IgD-negative memory B cell (primary cell): ENCODE measurements around the gene NTNG1. TPM values are rescaled to one million over a fixed set of nuclear protein-coding genes. Genes with fewer than 3 reads are reported as not detected.

ENCODE experiments used
- H3K27ac Mint-ChIP-seq, 3 donors: one replicate each; pipeline ENCODE4 v1.8.0; 2020 to 2022; ENCODE audit warnings: mild to moderate bottlenecking in 3 of 3, mixed read lengths in 3 of 3, moderate library complexity in 1 of 3
- H3K27me3 Mint-ChIP-seq: one replicate; pipeline ENCODE4 v1.8.0; 2021; ENCODE audit warnings: mixed read lengths
- H3K36me3 Mint-ChIP-seq: one replicate; pipeline ENCODE4 v1.8.0; 2020; ENCODE audit warnings: mild to moderate bottlenecking, mixed read lengths
- H3K4me1 Mint-ChIP-seq, 3 donors: one replicate each; pipeline ENCODE4 v1.8.0; 2020 to 2022; ENCODE audit warnings: mixed read lengths in 3 of 3, mild to moderate bottlenecking in 1 of 3
- H3K4me3 Mint-ChIP-seq, 4 donors: one replicate each; pipeline ENCODE4 v1.8.0; 2020 to 2022; ENCODE audit warnings: mild to moderate bottlenecking in 4 of 4, mixed read lengths in 4 of 4, moderate library complexity in 3 of 4
- H3K9me3 Mint-ChIP-seq, 3 donors: one replicate each; pipeline ENCODE4 v1.8.0; 2020 to 2021; ENCODE audit warnings: mixed read lengths in 3 of 3, mild to moderate bottlenecking in 1 of 3
- polyA plus RNA-seq: library from polyadenylated mRNA; unstranded; fragments of 300-500 nt; fragmentation: Illumina TruSeq; gene quantifications from one replicate; pipeline ENCODE4 v1.2.3, GENCODE V29; 2021

NTNG1 gene
- polyA plus RNA-seq, 1 donor from 2014 or later, result 6.5 TPM

DNA sequence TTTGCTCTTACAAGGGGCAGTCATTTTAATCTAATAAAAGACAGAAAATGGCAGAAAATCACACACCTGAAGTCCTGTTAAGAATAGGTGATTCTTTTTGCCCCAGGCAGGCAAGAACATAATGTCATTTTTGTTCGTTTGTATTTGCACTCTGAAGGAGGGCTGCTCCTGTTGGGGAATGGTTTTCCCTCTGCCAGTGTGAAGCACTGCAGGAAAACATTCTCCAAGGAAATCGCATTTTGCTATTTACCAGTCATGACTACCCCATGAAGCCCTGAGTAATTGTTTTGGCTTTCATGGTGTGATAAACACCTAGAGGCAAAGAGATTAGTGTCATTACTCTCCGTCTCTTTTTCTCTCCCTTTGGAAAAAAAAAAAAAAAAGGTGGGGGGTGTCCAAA is 345.5 kb downstream of the NTNG1 start:
- Mint-ChIP-seq H3K27me3 (no peaks in the 10 kb centered on the region), H3K36me3 (no peaks in the 10 kb centered on the region), H3K4me3 (no peak overlapping the region), H3K27ac (no peak overlapping the region), H3K4me1 (no peaks in the 10 kb centered on the region), H3K9me3 (no peaks in the 10 kb centered on the region)

DNA sequence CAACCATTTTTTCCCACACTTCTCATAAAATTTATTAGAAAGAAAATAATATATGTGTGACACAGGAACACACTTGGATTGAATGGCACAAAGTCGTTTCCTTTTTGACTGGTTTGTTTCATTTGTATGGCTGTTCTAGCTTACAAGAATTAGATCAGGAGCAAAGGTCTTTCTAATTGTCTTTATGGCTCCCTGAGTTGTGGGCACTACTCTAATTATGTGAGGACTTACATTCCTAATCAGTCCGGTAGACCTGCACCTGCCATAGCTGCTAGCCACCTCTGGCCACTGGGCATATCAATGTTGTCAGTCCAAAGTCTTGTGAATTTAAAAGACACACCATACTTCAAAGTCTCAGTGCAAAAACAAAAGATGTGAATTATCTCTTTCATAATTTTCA is 346.7 kb downstream of the NTNG1 start:
- Mint-ChIP-seq H3K27ac (no peak overlapping the region), H3K27me3 (no peaks in the 10 kb centered on the region), H3K4me1 (no peaks in the 10 kb centered on the region), H3K36me3 (no peaks in the 10 kb centered on the region), H3K9me3 (no peaks in the 10 kb centered on the region), H3K4me3 (no peak overlapping the region)

DNA sequence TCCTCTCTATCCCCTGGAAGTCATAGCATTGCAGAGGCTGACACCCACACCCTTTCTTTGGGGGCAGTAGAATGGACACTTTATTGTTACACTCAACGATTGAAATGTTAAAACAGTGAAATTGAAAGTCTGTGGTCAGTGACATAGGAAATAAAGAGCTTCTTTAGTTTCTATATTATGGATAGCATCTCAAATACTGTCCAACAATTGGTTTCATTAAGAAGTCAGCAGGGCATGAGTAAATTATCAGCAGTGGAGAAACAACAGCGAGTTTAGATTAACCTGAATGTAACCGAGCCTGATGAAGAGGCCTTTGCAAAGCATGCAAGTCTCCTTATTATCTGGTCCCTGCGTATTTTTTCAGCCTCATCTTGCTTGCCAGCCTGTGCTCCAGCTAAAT is 350.7 kb downstream of the NTNG1 start:
- peaks cover 0 to 7% (median 0%) of the 10 kb centered on the region in 3 donors for H3K4me1 Mint-ChIP-seq
- H3K27ac Mint-ChIP-seq, result no peak overlapping the region
- H3K27me3 Mint-ChIP-seq, result no peaks in the 10 kb centered on the region
- no peaks in the 10 kb centered on the region for H3K9me3 Mint-ChIP-seq
- no peak overlapping the region for H3K4me3 Mint-ChIP-seq
- H3K36me3 Mint-ChIP-seq, result no peaks in the 10 kb centered on the region

DNA sequence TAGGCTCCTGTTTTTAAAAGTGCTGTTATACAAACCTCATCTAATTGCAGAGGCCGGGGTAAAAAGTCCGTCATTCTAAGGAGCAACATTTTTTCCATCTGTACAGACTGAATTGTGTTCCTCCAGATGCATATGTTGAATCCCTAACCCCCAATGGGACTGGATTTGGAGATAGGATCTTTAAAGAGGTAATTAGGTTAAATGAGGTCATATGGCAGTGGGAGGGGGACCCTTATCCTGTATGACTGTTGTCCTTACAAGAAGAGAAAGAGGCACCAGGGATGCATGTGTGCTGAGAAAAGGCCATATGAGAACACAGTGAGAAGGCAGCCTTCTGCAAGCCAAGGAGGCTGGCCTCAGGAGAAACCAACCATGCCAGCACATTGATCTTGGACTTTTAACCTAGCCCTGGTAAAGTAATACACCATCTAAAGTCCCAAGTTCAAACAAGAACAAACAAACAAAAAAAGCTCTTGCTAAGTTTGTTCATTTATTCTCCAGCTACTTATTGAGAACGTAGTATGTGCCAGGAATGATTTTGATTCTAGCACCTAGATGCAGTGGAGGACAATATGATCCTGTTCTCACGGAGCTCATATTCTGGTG is 352.4 kb downstream of the NTNG1 start:
- H3K9me3 Mint-ChIP-seq, result no peaks in the 10 kb centered on the region

DNA sequence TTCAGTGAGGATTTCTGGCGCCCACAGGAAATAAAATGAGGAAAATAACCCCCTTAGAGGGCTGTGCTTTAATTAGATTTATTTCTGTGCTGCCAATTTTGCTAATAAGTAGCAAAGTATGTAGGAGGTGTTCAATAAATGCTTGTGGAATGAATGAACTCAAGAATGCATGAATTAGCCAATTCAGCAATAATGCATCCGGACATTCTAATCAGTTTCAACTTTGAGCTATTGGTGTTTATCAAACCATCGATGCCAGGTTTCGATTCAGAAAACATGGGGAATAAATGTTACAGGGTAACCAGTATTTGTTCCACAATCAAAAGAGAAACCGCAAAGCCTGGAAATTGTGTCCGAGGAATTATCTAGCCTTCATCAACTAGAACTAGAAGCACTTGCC is 353.2 kb downstream of the NTNG1 start:
- no peaks in the 10 kb centered on the region for H3K9me3 Mint-ChIP-seq
- no peaks in the 10 kb centered on the region for H3K27me3 Mint-ChIP-seq
- H3K4me1 Mint-ChIP-seq, result peaks cover 4 to 11% (median 9%) of the 10 kb centered on the region in 3 donors
- no peak overlapping the region for H3K4me3 Mint-ChIP-seq
- H3K36me3 Mint-ChIP-seq, result no peaks in the 10 kb centered on the region
- no peak overlapping the region for H3K27ac Mint-ChIP-seq

More for the DNA sequence above, 352.4 kb downstream of the NTNG1 start:
- Mint-ChIP-seq H3K36me3 (no peaks in the 10 kb centered on the region), H3K27me3 (no peaks in the 10 kb centered on the region), H3K4me1 (peaks cover 0 to 7% (median under 1%) of the 10 kb centered on the region in 3 donors), H3K4me3 (no peak overlapping the region), H3K27ac (no peak overlapping the region)

DNA sequence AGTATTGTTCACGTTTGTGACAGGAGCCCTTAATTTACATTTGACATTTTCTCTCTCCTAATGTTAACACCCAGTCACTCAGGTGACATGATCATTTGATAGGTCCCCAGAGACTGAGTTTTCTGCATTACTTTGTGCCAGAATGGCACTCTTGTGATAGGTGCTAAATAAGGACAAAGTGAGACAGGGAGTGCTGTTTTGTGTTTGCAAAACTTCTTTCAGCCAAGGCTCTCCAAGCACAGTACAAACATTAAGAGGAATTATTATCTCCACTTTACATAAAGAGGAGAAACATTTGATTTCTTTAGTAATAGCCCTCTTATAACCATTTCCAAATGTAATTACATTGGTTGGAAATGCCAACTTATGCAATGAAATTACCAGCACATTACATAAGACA is 355.2 kb downstream of the NTNG1 start:
- no peak overlapping the region for H3K4me3 Mint-ChIP-seq
- H3K27ac Mint-ChIP-seq, result no peak overlapping the region
- no peaks in the 10 kb centered on the region for H3K27me3 Mint-ChIP-seq
- H3K36me3 Mint-ChIP-seq, result no peaks in the 10 kb centered on the region
- H3K9me3 Mint-ChIP-seq, result no peaks in the 10 kb centered on the region
- H3K4me1 Mint-ChIP-seq, result peaks cover 6 to 22% (median 15%) of the 10 kb centered on the region in 3 donors

DNA sequence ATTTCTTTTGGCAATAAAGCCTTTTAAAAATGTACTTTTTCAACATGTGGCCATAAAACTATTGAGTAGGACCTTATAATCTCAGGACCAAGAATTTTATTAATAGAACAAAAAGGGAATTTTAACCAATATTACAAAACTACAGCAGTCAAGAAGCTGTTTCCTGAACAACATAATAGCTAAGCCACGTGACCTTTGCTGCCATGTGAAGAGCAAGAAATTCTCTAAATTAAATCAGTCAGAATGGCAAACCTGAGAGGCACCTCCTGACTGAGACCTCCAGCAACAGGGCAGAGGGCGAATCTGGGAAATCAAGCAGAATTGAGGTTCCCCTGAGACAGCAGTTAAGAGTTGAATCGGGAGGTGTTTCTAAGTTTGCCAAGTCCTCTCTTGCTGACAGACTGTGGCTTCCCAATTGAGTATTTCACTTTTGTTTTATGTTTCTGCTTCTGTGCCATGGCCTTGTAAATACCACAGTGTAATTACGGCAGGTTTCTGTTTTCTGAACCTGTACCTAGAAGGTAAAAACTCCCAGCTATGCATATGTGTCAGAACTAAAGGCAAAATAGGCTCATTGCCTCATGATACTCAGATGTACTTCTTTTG is 358.4 kb downstream of the NTNG1 start:
- Mint-ChIP-seq H3K9me3 (no peaks in the 10 kb centered on the region), H3K36me3 (no peaks in the 10 kb centered on the region), H3K4me3 (peak overlapping the region in 3 of 4 donors; percentile 68 to 76 (median 70)), H3K4me1 (peaks cover 6 to 22% (median 15%) of the 10 kb centered on the region in 3 donors), H3K27me3 (no peaks in the 10 kb centered on the region), H3K27ac (peak overlapping the region in 2 of 3 donors; percentile 60 to 74)

DNA sequence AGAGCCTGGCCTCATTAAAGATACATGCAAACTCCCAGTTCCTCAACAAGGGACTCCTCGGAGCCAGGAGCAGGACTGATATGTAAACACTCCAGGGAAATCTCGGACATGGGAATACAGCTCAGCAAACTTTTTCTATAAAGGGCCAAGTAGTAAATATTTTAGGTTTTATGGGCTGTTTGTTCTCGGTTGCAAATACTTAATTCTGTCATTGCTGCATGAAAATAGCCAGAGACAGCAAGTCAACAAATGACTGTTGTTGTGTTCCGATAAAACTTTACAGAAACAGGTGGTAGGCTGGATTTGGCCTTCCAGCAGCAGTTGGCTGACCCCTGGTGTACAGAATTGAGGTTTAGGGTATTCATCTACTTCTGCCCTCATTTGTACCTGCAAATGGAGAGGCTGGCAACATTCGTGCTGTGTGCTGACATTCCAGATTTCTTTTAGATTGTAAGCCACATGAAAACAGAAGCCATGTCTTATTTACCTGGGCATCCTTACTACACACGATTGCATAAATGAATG is 360.3 kb downstream of the NTNG1 start:
- Mint-ChIP-seq H3K27ac (peak overlapping the region in 1 of 3 donors; percentile 29), H3K27me3 (no peaks in the 10 kb centered on the region), H3K4me3 (no peak overlapping the region), H3K4me1 (peaks cover 6 to 18% (median 15%) of the 10 kb centered on the region in 3 donors), H3K9me3 (no peaks in the 10 kb centered on the region), H3K36me3 (no peaks in the 10 kb centered on the region)

DNA sequence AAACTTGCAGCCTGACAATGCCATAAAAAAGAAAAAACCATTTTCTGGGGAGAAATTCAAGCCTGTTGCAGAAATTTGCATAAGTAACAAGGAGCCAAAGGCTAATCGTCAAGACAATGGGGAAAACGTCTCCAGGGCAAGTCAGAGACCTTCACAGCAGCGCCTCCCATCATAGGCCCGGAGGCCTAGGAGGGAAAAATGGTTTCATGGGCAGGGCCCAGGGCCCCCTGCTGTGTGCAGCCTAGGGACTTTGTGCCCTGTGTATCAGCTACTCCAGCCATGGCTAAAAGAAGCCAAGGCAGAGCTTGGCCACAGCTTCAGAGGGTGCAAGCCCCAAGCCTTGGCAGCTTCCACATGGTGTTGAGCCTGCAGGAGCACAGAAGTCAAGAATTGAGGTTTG is 369.5 kb downstream of the NTNG1 start:
- Mint-ChIP-seq H3K36me3 (no peaks in the 10 kb centered on the region), H3K4me1 (peaks cover 0 to 2% (median 0%) of the 10 kb centered on the region in 3 donors), H3K27ac (no peak overlapping the region), H3K27me3 (no peaks in the 10 kb centered on the region), H3K4me3 (no peak overlapping the region), H3K9me3 (peaks cover 4 to 15% (median 8%) of the 10 kb centered on the region in 3 donors)

DNA sequence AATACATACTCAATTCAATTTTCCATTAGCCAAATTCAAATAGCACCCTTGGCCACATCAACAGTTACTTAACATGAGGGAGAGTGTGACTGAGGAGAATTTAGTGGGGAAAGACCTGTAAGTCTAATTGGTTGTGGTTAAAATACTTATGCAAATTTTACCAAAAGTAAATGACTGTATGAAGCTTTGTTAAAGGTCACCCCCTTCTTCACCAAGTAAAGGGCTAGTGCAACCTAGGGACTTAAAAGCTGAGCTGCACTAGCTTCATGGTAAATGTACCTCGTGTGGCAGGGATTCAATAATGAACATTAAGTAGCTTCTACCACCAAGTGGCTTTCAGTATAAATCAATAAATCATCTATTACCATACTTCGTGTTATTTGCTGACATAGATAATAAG is 372.0 kb downstream of the NTNG1 start:
- H3K9me3 Mint-ChIP-seq, result peaks cover 4 to 15% (median 8%) of the 10 kb centered on the region in 3 donors
- no peak overlapping the region for H3K4me3 Mint-ChIP-seq
- H3K27me3 Mint-ChIP-seq, result no peaks in the 10 kb centered on the region
- H3K4me1 Mint-ChIP-seq, result peaks cover 0 to 2% (median 0%) of the 10 kb centered on the region in 3 donors
- H3K36me3 Mint-ChIP-seq, result no peaks in the 10 kb centered on the region
- H3K27ac Mint-ChIP-seq, result no peak overlapping the region

DNA sequence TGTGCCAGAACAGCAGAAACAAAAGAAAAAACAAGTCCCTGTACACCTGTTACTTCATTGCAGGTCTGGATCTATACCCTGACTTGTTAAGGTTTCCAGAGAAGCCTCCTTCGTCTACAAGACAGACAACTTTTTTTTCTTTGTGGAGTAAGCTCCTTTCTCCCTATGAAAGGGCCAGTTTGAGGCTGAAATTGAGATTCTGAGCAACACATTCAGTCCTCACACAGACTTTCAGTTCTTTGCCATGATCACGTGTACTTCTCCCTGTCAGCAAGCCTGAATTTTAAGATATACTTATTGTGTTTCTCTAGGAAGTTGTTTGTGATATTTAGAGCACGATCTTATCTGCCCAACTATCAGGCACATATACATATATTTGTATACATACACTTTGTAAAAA is 374.0 kb downstream of the NTNG1 start:
- no peaks in the 10 kb centered on the region for H3K36me3 Mint-ChIP-seq
- H3K9me3 Mint-ChIP-seq, result peaks cover 3 to 11% (median 4%) of the 10 kb centered on the region in 3 donors
- H3K27me3 Mint-ChIP-seq, result no peaks in the 10 kb centered on the region
- no peak overlapping the region for H3K27ac Mint-ChIP-seq
- no peak overlapping the region for H3K4me3 Mint-ChIP-seq
- peaks cover 0 to 2% (median 0%) of the 10 kb centered on the region in 3 donors for H3K4me1 Mint-ChIP-seq

DNA sequence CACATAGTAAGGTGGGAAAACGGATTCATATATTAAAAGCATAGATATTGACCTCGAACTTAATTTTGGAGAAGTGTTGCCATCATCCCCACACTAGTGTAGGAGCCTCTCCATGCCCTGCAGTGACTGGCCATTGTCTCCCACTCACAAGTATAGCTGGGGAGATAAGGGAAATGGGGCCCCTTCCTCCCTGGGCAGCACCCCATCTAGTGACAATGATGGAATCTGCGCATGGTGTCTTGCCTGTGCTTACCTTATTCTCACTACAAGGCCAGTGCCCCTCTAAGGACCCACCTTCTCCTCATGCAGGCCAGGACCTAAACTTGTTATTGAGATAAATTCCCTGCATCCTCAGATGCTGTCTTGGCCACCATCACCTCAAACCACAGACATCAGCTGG is 374.9 kb downstream of the NTNG1 start:
- H3K27me3 Mint-ChIP-seq, result no peaks in the 10 kb centered on the region
- H3K9me3 Mint-ChIP-seq, result peaks cover 0 to 7% (median 2%) of the 10 kb centered on the region in 3 donors
- H3K27ac Mint-ChIP-seq, result peak overlapping the region in 1 of 3 donors; percentile 34
- peaks cover 0 to 2% (median 0%) of the 10 kb centered on the region in 3 donors for H3K4me1 Mint-ChIP-seq
- H3K4me3 Mint-ChIP-seq, result no peak overlapping the region
- no peaks in the 10 kb centered on the region for H3K36me3 Mint-ChIP-seq

DNA sequence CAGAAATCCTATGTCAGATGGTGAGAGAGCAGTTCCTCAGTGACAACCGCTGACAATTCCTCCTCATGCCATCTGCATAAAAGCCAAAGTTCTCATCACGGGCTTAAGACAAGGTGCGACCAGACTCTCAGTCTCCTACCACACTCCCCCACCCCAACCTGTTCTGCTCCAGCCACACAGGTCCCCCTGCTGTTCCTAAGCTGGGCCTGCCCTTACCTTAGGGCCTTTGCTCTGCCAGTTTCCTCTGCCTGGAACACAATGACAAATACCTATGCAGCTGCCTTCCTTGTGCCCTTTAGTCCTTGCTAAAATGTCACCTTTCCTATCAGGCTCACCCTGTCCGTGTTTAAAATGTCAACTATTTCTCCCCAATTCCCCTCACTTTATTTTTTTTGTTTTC is 382.2 kb downstream of the NTNG1 start:
- H3K4me3 Mint-ChIP-seq, result no peak overlapping the region
- no peak overlapping the region for H3K27ac Mint-ChIP-seq
- H3K27me3 Mint-ChIP-seq, result no peaks in the 10 kb centered on the region
- no peaks in the 10 kb centered on the region for H3K9me3 Mint-ChIP-seq
- H3K36me3 Mint-ChIP-seq, result no peaks in the 10 kb centered on the region
- peaks cover 0 to 5% (median 4%) of the 10 kb centered on the region in 3 donors for H3K4me1 Mint-ChIP-seq

DNA sequence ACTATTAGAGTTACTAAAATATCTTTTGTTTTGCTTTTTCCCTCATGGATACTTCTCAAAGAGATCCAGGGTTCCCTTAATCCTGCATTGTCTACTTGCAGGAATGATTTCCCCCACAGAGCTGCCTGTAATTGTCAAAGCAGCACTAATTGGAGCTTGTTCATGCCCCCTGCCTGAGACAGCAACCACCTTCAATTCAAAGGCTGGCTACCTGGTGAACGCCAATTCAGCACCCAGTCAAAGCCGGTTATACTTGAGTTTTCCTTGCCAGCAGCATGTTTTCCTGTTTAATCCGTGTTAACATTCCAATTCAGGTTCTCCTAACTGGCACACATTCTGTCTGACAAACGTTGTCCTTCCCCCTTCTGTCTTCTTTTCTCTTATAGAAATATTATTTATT is 382.9 kb downstream of the NTNG1 start:
- Mint-ChIP-seq H3K4me1 (peaks cover 0 to 5% (median 4%) of the 10 kb centered on the region in 3 donors), H3K9me3 (no peaks in the 10 kb centered on the region), H3K4me3 (no peak overlapping the region), H3K36me3 (no peaks in the 10 kb centered on the region), H3K27me3 (no peaks in the 10 kb centered on the region), H3K27ac (no peak overlapping the region)

DNA sequence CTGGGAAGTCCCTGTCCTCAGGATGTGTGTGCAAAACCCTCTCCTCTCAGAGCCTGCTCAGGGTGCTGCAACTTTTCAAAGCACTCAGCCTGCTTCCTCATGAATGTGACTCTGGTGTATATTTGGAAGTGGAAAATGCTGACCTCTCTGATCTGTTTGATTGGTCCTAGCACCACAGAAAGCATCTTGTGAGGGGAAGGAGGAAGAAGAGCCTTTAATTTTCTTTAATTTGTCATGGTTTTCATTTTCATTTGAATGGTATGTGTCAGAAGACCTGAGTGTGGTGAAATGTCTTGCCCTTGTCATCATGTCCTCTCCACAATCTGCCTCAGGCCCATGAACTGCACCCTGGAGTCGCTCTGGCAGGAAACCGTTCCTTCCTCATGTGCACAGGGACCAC is 383.5 kb downstream of the NTNG1 start:
- H3K4me1 Mint-ChIP-seq, result peaks cover 0 to 7% (median 4%) of the 10 kb centered on the region in 3 donors
- no peak overlapping the region for H3K27ac Mint-ChIP-seq
- H3K27me3 Mint-ChIP-seq, result no peaks in the 10 kb centered on the region
- no peaks in the 10 kb centered on the region for H3K36me3 Mint-ChIP-seq
- no peaks in the 10 kb centered on the region for H3K9me3 Mint-ChIP-seq
- H3K4me3 Mint-ChIP-seq, result no peak overlapping the region

DNA sequence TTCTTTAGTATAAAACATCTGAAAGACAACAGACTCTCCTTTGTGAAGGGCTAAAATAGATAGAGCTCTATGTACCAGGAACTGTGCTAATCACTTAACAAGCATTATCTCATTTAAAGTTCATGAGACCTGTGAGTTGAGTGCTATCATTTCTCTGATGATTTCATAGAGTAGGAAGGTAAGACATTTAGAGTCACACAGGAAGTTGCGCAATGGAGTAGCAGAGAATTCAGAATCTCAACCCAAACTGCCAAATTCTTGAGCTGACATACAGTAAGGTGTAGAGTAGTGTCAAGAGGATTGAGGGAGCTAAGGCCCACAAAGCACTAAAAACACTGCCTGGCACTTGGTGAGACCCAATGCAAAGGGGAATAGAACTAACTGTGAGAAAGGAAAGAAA is 384.3 kb downstream of the NTNG1 start:
- H3K36me3 Mint-ChIP-seq, result no peaks in the 10 kb centered on the region
- no peaks in the 10 kb centered on the region for H3K27me3 Mint-ChIP-seq
- no peak overlapping the region for H3K27ac Mint-ChIP-seq
- peaks cover 0 to 10% (median 7%) of the 10 kb centered on the region in 3 donors for H3K4me1 Mint-ChIP-seq
- H3K4me3 Mint-ChIP-seq, result no peak overlapping the region
- H3K9me3 Mint-ChIP-seq, result no peaks in the 10 kb centered on the region
